GM12875 (cell line): ENCODE data around the gene CD34.

Source experiments
- H3K4me3 ChIP-seq: one replicate; pipeline ENCODE4 v1.5.1; 2011; ENCODE audit warnings: low read depth, low read length, control low read depth
- TF ChIP-seq, protein P1 (sequence below): IDR thresholded peaks from 2 replicates; pipeline ENCODE4 v1.5.1; 2011; ENCODE audit warnings: low read depth, mild to moderate bottlenecking, control low read depth, inconsistent platforms, low read length, moderate library complexity, borderline replicate concordance; ENCODE audit not compliant: insufficient read depth

CD34 gene

DNA sequence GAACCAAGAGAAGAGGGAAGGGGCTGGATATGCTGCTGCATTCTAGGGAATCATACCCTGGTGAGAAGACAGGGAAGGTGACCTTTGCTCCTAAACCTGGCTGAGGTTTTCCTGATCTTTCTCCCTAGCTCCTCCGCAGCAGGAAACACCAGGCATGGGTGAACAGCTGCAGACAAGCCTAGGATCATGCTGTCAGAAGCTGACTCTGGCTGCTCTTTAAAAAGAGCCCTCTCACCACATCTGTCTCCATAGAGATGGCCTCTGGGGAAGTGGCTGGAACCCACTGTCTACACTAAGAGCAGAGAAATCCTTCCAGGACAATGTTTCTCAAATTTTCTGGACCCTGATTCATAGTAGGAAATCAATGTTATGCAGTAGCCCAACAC lies 57.6 kb downstream of the CD34 start:
- H3K4me3 ChIP-seq = no peak overlapping the region
- TF ChIP-seq, protein P1, sequence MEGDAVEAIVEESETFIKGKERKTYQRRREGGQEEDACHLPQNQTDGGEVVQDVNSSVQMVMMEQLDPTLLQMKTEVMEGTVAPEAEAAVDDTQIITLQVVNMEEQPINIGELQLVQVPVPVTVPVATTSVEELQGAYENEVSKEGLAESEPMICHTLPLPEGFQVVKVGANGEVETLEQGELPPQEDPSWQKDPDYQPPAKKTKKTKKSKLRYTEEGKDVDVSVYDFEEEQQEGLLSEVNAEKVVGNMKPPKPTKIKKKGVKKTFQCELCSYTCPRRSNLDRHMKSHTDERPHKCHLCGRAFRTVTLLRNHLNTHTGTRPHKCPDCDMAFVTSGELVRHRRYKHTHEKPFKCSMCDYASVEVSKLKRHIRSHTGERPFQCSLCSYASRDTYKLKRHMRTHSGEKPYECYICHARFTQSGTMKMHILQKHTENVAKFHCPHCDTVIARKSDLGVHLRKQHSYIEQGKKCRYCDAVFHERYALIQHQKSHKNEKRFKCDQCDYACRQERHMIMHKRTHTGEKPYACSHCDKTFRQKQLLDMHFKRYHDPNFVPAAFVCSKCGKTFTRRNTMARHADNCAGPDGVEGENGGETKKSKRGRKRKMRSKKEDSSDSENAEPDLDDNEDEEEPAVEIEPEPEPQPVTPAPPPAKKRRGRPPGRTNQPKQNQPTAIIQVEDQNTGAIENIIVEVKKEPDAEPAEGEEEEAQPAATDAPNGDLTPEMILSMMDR = no peak

DNA sequence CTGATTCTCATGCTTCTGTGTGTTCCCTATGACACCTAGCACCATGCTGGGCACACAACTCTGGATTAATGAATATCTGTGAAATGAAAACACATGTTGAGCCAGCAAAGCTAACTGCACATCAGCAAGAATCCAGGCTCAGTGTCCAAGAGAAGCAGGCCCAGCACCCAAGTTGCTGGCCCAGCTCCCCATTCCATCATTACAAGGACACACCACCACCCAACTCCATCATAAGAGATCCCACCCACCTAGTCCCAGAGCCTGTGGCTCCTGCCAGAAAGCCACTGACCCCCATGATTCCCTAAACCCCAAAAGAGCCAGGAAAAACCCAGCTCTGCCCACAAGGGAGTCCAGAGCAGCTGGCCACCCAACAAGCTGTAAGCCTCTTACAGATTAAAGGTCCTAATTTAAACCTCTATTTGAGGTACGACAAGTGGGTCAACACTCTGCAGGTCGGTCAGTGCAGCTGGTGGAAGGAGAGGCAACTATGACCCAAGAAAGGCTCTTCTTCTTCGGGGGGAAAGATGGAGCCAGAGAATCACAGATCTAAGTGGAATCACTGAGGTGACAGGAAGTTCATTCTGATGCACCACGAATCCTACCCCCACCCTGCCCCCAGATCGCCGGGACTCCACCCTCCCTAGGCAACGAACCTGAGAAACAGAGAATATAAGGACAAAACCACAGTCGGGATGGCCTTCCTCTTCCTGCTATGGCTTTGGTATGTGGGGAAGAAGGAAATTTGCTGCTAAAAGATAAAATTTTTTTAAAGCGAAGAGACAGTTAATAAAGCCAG lies 58.2 kb downstream of the CD34 start:
- TF ChIP-seq, protein P1 = no peak
- H3K4me3 ChIP-seq = no peak overlapping the region

DNA sequence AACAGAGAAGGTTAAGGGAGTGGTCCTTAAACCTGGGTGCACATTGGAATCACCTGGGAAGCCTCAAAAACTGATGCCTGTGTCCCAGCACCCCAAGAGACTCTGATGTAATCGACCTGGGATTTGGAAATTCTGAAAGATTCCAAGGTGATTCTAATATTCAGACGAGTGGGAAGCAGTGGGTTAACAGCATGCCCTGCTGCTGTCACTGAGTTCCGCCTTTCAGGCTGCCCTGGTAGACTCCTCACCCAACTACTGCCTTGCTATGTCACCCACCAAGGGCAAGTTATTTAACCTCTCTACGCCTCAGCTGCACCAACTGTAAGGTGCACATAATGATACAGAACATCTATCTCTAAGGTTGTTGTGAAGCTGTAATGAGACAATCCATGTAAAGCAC lies 59.2 kb downstream of the CD34 start:
- TF ChIP-seq, protein P1 = no peak
- H3K4me3 ChIP-seq = no peak overlapping the region

DNA sequence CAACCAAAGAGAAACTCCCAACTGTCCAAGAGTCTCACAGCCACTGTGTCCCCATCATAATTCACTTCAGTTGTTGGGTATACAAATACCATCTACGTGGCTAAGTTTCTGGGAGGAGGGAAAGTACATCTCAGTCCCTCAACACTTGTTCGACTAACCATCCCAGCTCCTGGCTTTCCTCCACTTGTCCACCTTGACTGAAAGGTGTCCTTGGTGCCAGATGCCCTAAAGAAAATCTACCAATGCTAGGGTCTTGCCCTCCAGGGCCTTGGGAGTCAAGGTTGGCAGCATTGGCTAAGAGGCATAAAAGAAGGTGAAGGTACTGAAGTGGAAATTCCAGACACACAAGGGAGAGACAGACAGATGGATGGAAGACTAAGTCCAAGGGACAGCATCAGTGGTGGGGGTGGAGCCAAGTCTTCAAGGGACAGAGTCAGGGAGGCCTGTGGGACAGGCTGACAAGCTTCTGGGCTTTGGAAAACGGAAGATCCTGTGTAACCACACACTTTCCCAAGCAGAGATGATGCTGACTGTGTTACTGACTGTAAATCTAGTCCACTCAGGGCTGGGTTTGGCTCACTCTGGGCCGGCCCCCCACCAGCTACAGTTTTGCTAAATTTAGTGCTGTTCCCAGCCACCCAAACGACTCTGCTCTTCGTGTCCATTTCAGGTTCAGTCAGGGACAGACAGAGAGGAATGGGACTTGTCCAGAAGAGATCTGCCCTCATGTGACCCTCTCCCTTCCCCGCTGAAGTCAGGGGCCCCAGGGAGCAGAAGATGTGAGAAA lies 60.1 kb downstream of the CD34 start:
- H3K4me3 ChIP-seq = no peak overlapping the region
- TF ChIP-seq, protein P1 = no peak

DNA sequence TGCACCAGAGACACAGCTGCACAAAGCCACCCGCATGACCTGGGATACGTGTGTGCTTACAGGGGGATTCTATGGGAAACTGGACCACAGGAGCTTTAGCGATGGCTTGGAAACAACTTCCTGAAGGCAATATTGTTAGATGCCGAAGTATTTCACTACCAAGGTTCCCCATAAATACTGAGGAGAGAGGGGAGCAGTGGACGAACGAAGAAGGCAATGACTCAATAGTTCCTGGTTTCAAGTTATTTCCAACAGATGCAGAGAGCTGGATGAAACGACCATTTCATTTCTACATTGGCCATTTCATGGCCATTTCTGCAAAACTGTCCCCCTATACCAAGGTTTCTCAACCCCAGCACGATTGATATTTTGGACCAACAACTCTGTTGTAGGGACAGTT lies 61.3 kb downstream of the CD34 start:
- H3K4me3 ChIP-seq = no peak overlapping the region
- TF ChIP-seq, protein P1 = no peak

DNA sequence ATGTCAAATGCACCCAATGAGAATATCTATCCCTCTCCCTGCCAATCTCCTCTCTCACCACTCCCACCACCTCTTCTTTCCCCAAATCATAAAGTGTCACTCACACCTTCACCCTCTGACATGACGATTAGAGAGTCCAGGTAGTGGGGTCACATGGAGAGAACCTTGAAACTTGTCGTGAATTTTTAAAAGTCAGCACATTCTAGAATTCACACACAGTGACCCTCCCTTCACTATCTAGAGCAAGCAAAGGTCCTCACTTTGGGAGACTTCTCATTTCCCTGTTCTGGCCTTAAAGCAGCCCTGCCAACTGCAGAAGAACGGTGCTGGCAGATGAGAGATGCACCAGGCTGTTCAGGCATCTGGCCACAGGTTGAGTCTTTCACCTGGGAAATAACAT lies 61.9 kb downstream of the CD34 start:
- no peak overlapping the region for H3K4me3 ChIP-seq
- TF ChIP-seq, protein P1 = no peak
